T-cell (primary cell): Measurements from ENCODE around the gene ANKRD22. TPM values are rescaled to one million over a fixed set of nuclear protein-coding genes. Genes with fewer than 3 reads are reported as not detected.

ENCODE experiments used
- ATAC-seq, 4 experiments: fragments of 200-7000 bp in 3 of 4; fragments of 150-1000 bp in 1 of 4; cut with Tn5 transposase; replicated peaks in 1 of 4; 1 replicate in 3 of 4; 2 replicates in 1 of 4; pipeline ENCODE4 v1.10.0; 2021; ENCODE audit warnings: moderate library complexity in 3 of 4, mild to moderate bottlenecking in 2 of 4, moderate number of reproducible peaks in 1 of 4
- CTCF ChIA-PET, 2 donors: fragments of 300-600 bp; sonication (Branson Sonifier 250); formaldehyde crosslinking; loops; one replicate each; lab custom pipeline; 2022; ENCODE audit warnings: antibody characterized with exemption in 2 of 2; lab: Charles Lee
- POLR2A ChIA-PET, 2 donors: fragments of 300-600 bp; sonication (Branson Sonifier 250); formaldehyde crosslinking; loops; one replicate each; lab custom pipeline; 2022; ENCODE audit warnings: antibody characterized with exemption in 2 of 2; lab: Charles Lee
- DNase-seq, 35 experiments: peaks; one replicate each; pipeline versions ENCODE4 v3.0.0 to v3.0.0-alpha.2; 2013 to 2023
- H3K27ac ChIP-seq: one replicate; pipeline ENCODE4 v1.5.1; 2013; ENCODE audit warnings: low read length
- H3K27me3 ChIP-seq, 2 experiments: replicated peaks in 1 of 2; 1 replicate in 1 of 2; 2 replicates in 1 of 2; pipeline versions ENCODE4 v1.6.1 to v1.7.0; 2013; ENCODE audit warnings: low read length in 1 of 2, mixed read lengths in 1 of 2; ENCODE audit not compliant: control insufficient read depth in 2 of 2, insufficient read depth in 2 of 2; ENCODE audit errors: extremely low read depth in 1 of 2
- H3K36me3 ChIP-seq, 2 donors: 1 replicate in 1 of 2; 2 replicates in 1 of 2; pipeline versions ENCODE4 v1.6.1 to v1.7.0; 2013; ENCODE audit warnings: low read length in 1 of 2; ENCODE audit not compliant: control insufficient read depth in 2 of 2, insufficient read depth in 1 of 2; ENCODE audit errors: extremely low read depth in 1 of 2
- H3K4me1 ChIP-seq, 2 experiments: 1 replicate in 1 of 2; 2 replicates in 1 of 2; pipeline versions ENCODE4 v1.6.1 to v1.7.0; 2013; ENCODE audit warnings: low read length in 2 of 2, mixed read lengths in 1 of 2; ENCODE audit not compliant: insufficient read depth in 2 of 2, control insufficient read depth in 1 of 2; ENCODE audit errors: extremely low read depth in 1 of 2
- H3K4me3 ChIP-seq, 2 donors: 1 replicate in 1 of 2; 2 replicates in 1 of 2; pipeline versions ENCODE4 v1.5.1 to v1.7.0; 2013; ENCODE audit warnings: mild to moderate bottlenecking in 2 of 2, low read length in 1 of 2, moderate library complexity in 1 of 2; ENCODE audit not compliant: control insufficient read depth in 1 of 2; ENCODE audit errors: extremely low read depth in 1 of 2
- H3K9me3 ChIP-seq: 2 replicates; pipeline ENCODE4 v1.7.0; 2013
- H3K27ac Mint-ChIP-seq, 2 donors: one replicate each; pipeline ENCODE4 v1.8.0; 2020 to 2021; ENCODE audit warnings: mild to moderate bottlenecking in 2 of 2, mixed read lengths in 2 of 2
- H3K27me3 Mint-ChIP-seq, 2 donors: one replicate each; pipeline ENCODE4 v1.8.0; 2021 to 2022; ENCODE audit warnings: mixed read lengths in 2 of 2
- H3K36me3 Mint-ChIP-seq: one replicate; pipeline ENCODE4 v1.8.0; 2021; ENCODE audit warnings: mixed read lengths
- H3K4me1 Mint-ChIP-seq, 3 donors: one replicate each; pipeline ENCODE4 v1.8.0; 2020 to 2022; ENCODE audit warnings: mixed read lengths in 3 of 3, mild to moderate bottlenecking in 1 of 3
- H3K4me3 Mint-ChIP-seq, 3 donors: one replicate each; pipeline ENCODE4 v1.8.0; 2020 to 2022; ENCODE audit warnings: mild to moderate bottlenecking in 3 of 3, mixed read lengths in 3 of 3, moderate library complexity in 3 of 3
- H3K9me3 Mint-ChIP-seq, 3 donors: one replicate each; pipeline ENCODE4 v1.8.0; 2020 to 2022; ENCODE audit warnings: mixed read lengths in 3 of 3
- WGBS: methylation state at CpG from one replicate; pipeline ENCODE4 v1.1.5; 2013; ENCODE audit warnings: missing lambda C conversion rate; ENCODE audit not compliant: insufficient coverage; 5-methylcytosine and 5-hydroxymethylcytosine counted together
- total RNA-seq, 35 experiments: library from RNA in 6 of 35; stranded (reverse) in 6 of 35; fragments of 120-200 nt in 1 of 35; gene quantifications; one replicate each; pipeline versions ENCODE4 v1.2.1 to v1.2.4 and lab custom pipeline; 2013 to 2026

Gene ANKRD22
- total RNA-seq, 5 donors from 2014 or later (not counting 1 experiment from before 2014, with no cell fraction given), result not detected

DNA sequence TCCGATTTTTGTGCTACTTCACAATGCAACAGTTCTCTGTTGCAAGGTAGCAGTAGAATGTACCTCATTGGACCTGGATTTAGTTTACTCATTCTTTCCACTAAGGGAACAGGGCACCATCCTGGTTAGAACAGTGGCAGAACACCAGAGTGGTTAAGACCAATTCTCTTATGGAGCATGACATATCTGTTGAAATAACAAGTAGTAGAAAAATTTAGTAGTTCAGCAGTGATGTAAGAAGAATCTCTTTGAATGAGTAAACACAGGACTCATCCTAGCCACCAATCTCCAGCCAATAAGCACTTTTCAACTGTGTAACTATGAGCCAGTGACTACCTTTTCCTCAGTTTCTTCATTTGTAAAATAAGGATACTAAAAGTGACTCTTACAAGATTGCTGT, 2.4 kb downstream of the ANKRD22 start:
- no peaks in the 10 kb centered on the region for H3K27me3 ChIP-seq
- peaks cover 0 to 3% of the 10 kb centered on the region in 2 experiments for H3K4me1 ChIP-seq
- H3K4me3 Mint-ChIP-seq, result no peak overlapping the region
- DNase-seq, result no peak
- H3K27ac Mint-ChIP-seq, result no peak overlapping the region
- ChIA-PET POLR2A (interaction anchor here in 1 of 2 donors (0.6 kb wide), 1 partner anchor 133 kb away, joined by 3 read pairs; no protein-coding TSS in a partner anchor), CTCF (no interaction called here)
- H3K27me3 Mint-ChIP-seq, result peaks cover 0 to 3% of the 10 kb centered on the region in 2 donors
- no peaks in the 10 kb centered on the region for H3K36me3 Mint-ChIP-seq
- H3K4me1 Mint-ChIP-seq, result peaks cover 7 to 10% (median 8%) of the 10 kb centered on the region in 3 donors
- ATAC-seq, result no peak
- no peak overlapping the region for H3K4me3 ChIP-seq
- H3K36me3 ChIP-seq, result no peaks in the 10 kb centered on the region
- no peaks in the 10 kb centered on the region for H3K9me3 Mint-ChIP-seq
- WGBS, result no CpG with 5 or more reads among the region's 1 CpG
- no peak overlapping the region for H3K27ac ChIP-seq
- no peaks in the 10 kb centered on the region for H3K9me3 ChIP-seq

DNA sequence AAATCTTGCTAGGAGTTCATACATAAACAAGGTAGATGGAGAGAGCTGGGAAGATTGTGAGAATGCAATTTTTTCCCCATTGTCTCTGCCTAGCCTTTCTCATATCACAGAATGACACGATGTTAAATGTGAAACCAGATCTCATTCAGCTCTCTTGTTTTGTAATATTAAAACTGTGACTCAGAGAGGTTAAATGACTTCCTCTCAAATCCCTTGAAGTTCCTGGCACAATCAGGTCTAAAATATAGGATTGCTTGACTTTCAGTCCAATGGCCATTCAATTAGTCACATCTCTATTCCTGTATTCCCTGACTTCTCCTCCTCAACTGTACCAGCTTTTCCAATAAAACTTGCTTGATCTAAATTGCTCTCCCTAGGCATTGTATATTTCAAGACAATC, 3.1 kb downstream of the ANKRD22 start:
- no peaks in the 10 kb centered on the region for H3K36me3 ChIP-seq
- Mint-ChIP-seq H3K27ac (no peak overlapping the region), H3K4me3 (no peak overlapping the region), H3K27me3 (peaks cover 0 to 3% of the 10 kb centered on the region in 2 donors), H3K4me1 (peaks cover 7 to 10% (median 8%) of the 10 kb centered on the region in 3 donors), H3K36me3 (no peaks in the 10 kb centered on the region), H3K9me3 (no peaks in the 10 kb centered on the region)
- no peak overlapping the region for H3K4me3 ChIP-seq
- CTCF ChIA-PET, result interaction anchor here in 1 of 2 donors (0.7 to 0.9 kb wide), 2 partner anchors 13 to 84 kb away, joined by 3 to 5 read pairs; no protein-coding TSS in a partner anchor
- no peak overlapping the region for H3K27ac ChIP-seq
- no peaks in the 10 kb centered on the region for H3K27me3 ChIP-seq
- no peaks in the 10 kb centered on the region for H3K9me3 ChIP-seq
- ATAC-seq (no peak), DNase-seq (no peak)
- WGBS, result no CpG with 5 or more reads among the region's 1 CpG
- POLR2A ChIA-PET, result interaction anchor here in 1 of 2 donors (0.6 kb wide), 1 partner anchor 400 kb away, joined by 3 read pairs; no protein-coding TSS in a partner anchor
- H3K4me1 ChIP-seq, result peaks cover 0 to 3% of the 10 kb centered on the region in 2 experiments

DNA sequence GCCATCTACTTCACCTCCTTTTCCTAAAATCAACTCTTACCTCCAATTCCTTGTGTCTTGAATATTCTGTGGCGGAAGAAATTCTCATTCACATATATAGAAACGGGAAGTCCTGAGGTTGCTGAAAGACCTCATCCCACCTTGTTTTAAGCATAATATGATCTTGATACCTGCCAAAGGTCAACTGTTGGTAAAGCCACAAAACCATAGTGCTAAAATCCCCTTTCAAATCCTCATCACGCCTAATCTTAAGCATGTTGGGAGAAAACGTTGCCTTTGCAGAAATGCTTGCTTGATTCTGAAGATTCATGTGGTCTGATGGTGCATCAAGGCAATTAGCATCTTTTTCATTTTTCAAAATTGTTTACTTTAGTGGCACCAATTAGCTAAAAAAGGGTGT, 8.5 kb downstream of the ANKRD22 start:
- no peaks in the 10 kb centered on the region for H3K9me3 Mint-ChIP-seq
- DNase-seq, result no peak
- no peaks in the 10 kb centered on the region for H3K9me3 ChIP-seq
- no peaks in the 10 kb centered on the region for H3K36me3 ChIP-seq
- ChIA-PET CTCF (no interaction called here), POLR2A (interaction anchor here in 1 of 2 donors (0.6 kb wide), 1 partner anchor 112 kb away, joined by 3 read pairs; no protein-coding TSS in a partner anchor)
- no peak overlapping the region for H3K4me3 ChIP-seq
- 67% methylated on average over 1 of the region's 4 CpGs for WGBS
- ATAC-seq, result no peak
- H3K4me1 ChIP-seq, result no peaks in the 10 kb centered on the region
- no peak overlapping the region for H3K27ac Mint-ChIP-seq
- peaks cover 0 to 3% (median under 1%) of the 10 kb centered on the region in 3 donors for H3K4me1 Mint-ChIP-seq
- H3K36me3 Mint-ChIP-seq, result no peaks in the 10 kb centered on the region
- H3K4me3 Mint-ChIP-seq, result no peak overlapping the region
- H3K27me3 ChIP-seq, result no peaks in the 10 kb centered on the region
- no peak overlapping the region for H3K27ac ChIP-seq
- H3K27me3 Mint-ChIP-seq, result peaks cover 0 to 3% of the 10 kb centered on the region in 2 donors

DNA sequence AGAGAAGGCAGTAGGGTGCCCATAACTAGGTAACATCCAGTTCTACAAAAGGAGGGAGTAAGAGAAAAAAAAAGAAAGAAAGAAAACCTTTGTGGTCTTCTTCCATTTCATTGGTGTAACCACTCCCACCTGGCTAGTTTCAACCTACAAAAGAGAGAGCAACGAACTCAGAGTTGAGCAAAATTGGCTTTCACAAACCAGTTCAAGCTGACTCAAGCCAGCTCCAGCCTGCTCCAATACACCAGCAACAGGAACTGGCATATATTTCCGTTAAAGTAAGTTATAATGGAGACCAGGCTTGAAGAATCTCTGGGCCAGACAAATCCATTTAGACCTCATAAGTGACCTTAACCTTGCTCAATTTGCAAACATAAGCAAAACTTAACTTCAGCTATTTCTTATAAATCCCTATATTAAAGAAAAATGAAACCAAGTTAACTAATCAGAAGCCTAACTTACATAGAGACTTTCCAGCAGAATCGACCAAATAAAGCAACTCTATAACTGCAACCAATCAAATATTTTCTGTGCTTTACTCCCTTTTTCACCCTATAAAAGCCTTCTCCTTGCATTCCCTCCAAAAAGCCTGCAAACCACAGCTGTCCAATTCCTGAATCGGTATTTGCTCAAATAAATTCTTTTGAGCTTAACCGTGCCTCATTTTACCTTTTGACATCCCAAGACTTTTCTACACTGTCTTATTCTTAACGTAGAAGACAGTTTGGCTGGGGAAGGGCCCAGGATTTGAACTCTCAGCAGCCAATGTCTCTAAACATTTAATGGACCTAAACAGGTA, 10.1 kb downstream of the ANKRD22 start:
- Mint-ChIP-seq H3K4me3 (no peak overlapping the region), H3K4me1 (peaks cover 0 to 3% (median 0%) of the 10 kb centered on the region in 3 donors), H3K27me3 (peaks cover 0 to 3% of the 10 kb centered on the region in 2 donors), H3K36me3 (no peaks in the 10 kb centered on the region), H3K27ac (no peak overlapping the region), H3K9me3 (no peaks in the 10 kb centered on the region)
- Histone ChIP-seq H3K4me1 (no peaks in the 10 kb centered on the region), H3K4me3 (no peak overlapping the region), H3K27ac (no peak overlapping the region), H3K36me3 (no peaks in the 10 kb centered on the region), H3K9me3 (no peaks in the 10 kb centered on the region), H3K27me3 (no peaks in the 10 kb centered on the region)
- ATAC-seq (no peak), DNase-seq (no peak)
- ChIA-PET POLR2A (interaction anchor here in 1 of 2 donors (0.7 kb wide), 1 partner anchor 9 kb away, joined by 3 read pairs; no protein-coding TSS in a partner anchor), CTCF (no interaction called here)
- 92% methylated on average over 2 of the region's 6 CpGs for WGBS

DNA sequence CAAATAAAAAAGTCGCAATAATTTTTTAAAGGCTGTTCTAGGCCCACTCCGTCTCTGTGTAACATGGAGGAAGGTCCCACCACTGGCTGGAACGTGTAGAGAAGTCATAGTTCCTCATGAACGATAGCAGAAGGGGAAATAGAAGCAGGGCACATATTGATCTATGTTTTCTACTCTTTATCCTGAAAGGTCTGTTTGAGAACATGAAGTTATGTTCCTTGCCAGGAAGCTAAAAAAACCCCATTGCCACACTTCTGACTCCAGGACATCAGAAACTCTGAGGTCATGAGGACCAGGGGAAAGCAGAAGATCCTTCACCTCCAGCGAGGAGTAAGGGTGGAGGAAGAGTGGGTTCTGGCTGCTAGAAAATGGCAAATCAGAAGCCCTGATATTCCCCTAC, 10.8 kb downstream of the ANKRD22 start:
- Mint-ChIP-seq H3K9me3 (no peaks in the 10 kb centered on the region), H3K4me3 (no peak overlapping the region), H3K27ac (no peak overlapping the region), H3K36me3 (no peaks in the 10 kb centered on the region), H3K4me1 (peaks cover 0 to 3% (median 0%) of the 10 kb centered on the region in 3 donors), H3K27me3 (peaks cover 0 to 3% of the 10 kb centered on the region in 2 donors)
- H3K27ac ChIP-seq, result no peak overlapping the region
- ChIA-PET CTCF (interaction anchor here in 1 of 2 donors (0.7 to 0.8 kb wide), 2 partner anchors 16 to 41 kb away, joined by 3 read pairs; no protein-coding TSS in a partner anchor), POLR2A (no interaction called here)
- H3K36me3 ChIP-seq, result no peaks in the 10 kb centered on the region
- ATAC-seq (no peak), DNase-seq (no peak)
- WGBS, result 93% methylated on average over 3 of the region's 5 CpGs
- no peaks in the 10 kb centered on the region for H3K9me3 ChIP-seq
- no peaks in the 10 kb centered on the region for H3K27me3 ChIP-seq
- H3K4me1 ChIP-seq, result peaks cover 0 to under 1% of the 10 kb centered on the region in 2 experiments
- H3K4me3 ChIP-seq, result no peak overlapping the region

DNA sequence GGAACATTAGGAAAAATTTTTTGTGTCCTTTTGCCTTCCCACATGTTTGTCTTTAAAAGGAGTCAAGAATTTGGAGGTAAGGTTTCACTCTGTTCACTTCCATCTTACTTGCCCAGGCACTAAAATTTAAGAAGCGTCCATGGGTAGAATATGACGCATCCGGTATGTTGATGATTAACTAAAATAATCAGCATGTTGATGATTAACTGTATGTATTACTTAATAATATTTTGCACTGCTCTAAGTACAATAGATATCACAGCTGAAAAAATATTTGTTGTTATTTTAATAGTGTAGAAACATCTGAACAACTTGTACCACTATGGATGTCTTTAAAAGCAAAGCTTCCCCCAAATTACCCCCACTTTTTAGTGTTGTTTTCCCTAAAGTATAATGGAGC, 11.5 kb downstream of the ANKRD22 start:
- Histone ChIP-seq H3K27me3 (no peaks in the 10 kb centered on the region), H3K4me3 (no peak overlapping the region), H3K36me3 (no peaks in the 10 kb centered on the region), H3K27ac (no peak overlapping the region), H3K9me3 (no peaks in the 10 kb centered on the region), H3K4me1 (peaks cover 0 to 3% of the 10 kb centered on the region in 2 experiments)
- no peaks in the 10 kb centered on the region for H3K9me3 Mint-ChIP-seq
- DNase-seq (no peak), ATAC-seq (no peak)
- H3K4me3 Mint-ChIP-seq, result no peak overlapping the region
- no peaks in the 10 kb centered on the region for H3K27me3 Mint-ChIP-seq
- ChIA-PET CTCF (interaction anchor here in 1 of 2 donors (0.7 to 0.8 kb wide), 3 partner anchors 17 to 118 kb away, joined by 3 to 4 read pairs (median 3); no protein-coding TSS in a partner anchor), POLR2A (no interaction called here)
- H3K27ac Mint-ChIP-seq, result no peak overlapping the region
- peaks cover 0 to 3% (median 0%) of the 10 kb centered on the region in 3 donors for H3K4me1 Mint-ChIP-seq
- WGBS, result no CpG with 5 or more reads among the region's 3 CpGs
- H3K36me3 Mint-ChIP-seq, result no peaks in the 10 kb centered on the region
